GM21515 (cell line): ENCODE results near the gene ANKRD11.
"Not testable (repeated sequence)": the region's sequence is repeated elsewhere in the genome, so short reads cannot be mapped to it uniquely, and the experiment has no call there.

Source experiments
- ATAC-seq: cut with Tn5 transposase; IDR thresholded peaks from one replicate; pipeline ENCODE4 v1.9.1; 2021; ENCODE audit not compliant: unreplicated experiment

The ANKRD11 gene

GRCh38 chr16:89409161-89409711, 81.1 kb downstream of the ANKRD11 start:
- ATAC-seq: no peak

- ATAC-seq: no peak
Observed at GRCh38 chr16:89408315-89408714, 82.0 kb downstream of the ANKRD11 start.

- ATAC-seq: no peak
Observed at GRCh38 chr16:89407925-89408300, 82.4 kb downstream of the ANKRD11 start.

- no peak for ATAC-seq
Observed at GRCh38 chr16:89407282-89407924, 83.0 kb downstream of the ANKRD11 start.

GRCh38 chr16:89406277-89406888, 84.0 kb downstream of the ANKRD11 start:
- ATAC-seq: no peak

GRCh38 chr16:89404561-89404960, 85.8 kb downstream of the ANKRD11 start:
- no peak for ATAC-seq

GRCh38 chr16:89402962-89403361, 87.4 kb downstream of the ANKRD11 start:
- no peak for ATAC-seq

- ATAC-seq: no peak
Observed at GRCh38 chr16:89401641-89402445, 88.5 kb downstream of the ANKRD11 start.

- ATAC-seq: no peak
Observed at GRCh38 chr16:89401205-89401604, 89.2 kb downstream of the ANKRD11 start.

- no peak for ATAC-seq
Observed at GRCh38 chr16:89400740-89401139, 89.6 kb downstream of the ANKRD11 start.

GRCh38 chr16:89398924-89399323, 91.4 kb downstream of the ANKRD11 start:
- ATAC-seq: no peak

GRCh38 chr16:89397331-89397861, 93.0 kb downstream of the ANKRD11 start:
- ATAC-seq: no peak

GRCh38 chr16:89396156-89396555, 94.2 kb downstream of the ANKRD11 start:
- no peak for ATAC-seq

- no peak for ATAC-seq
Observed at GRCh38 chr16:89395150-89396142, 94.9 kb downstream of the ANKRD11 start.

- no peak for ATAC-seq
Observed at GRCh38 chr16:89393738-89394406, 96.5 kb downstream of the ANKRD11 start.

GRCh38 chr16:89392881-89393737, 97.3 kb downstream of the ANKRD11 start:
- no peak for ATAC-seq

- ATAC-seq: not testable (repeated sequence)
Observed at GRCh38 chr16:89390224-89390583, 100.2 kb downstream of the ANKRD11 start.

GRCh38 chr16:89389504-89390223, 100.7 kb downstream of the ANKRD11 start:
- ATAC-seq: not testable (repeated sequence)
